Gastroesophageal sphincter (tissue), 3 donors: ENCODE results near the gene ATRX.

Source experiments
- CTCF ChIP-seq, 4 experiments: fragments of 200-600 bp in 2 of 4; fragments of 450-650 bp in 2 of 4; sonication (generic) in 1 of 4; IDR thresholded peaks; one replicate each; pipeline ENCODE4 v1.5.1; 2017 to 2019; ENCODE audit warnings: antibody characterized with exemption in 4 of 4, mild to moderate bottlenecking in 2 of 4, moderate library complexity in 2 of 4
- POLR2A ChIP-seq, 2 donors: fragments of 450-650 bp; IDR thresholded peaks; one replicate each; pipeline ENCODE4 v1.6.1; 2017; ENCODE audit warnings: antibody characterized with exemption in 2 of 2, mild to moderate bottlenecking in 2 of 2, moderate library complexity in 1 of 2

- no peak for TF ChIP-seq CTCF (IDR thresholded peaks at IDR 0.05)
- TF ChIP-seq POLR2A (IDR thresholded peaks at IDR 0.05), result no peak
Observed at GRCh38 chrX:77704881-77705280, 81.1 kb downstream of the ATRX start.
